Neural progenitor cell (in vitro differentiated cells): ENCODE measurements around the gene R3HCC1L. TPM values are rescaled to one million over a fixed set of nuclear protein-coding genes. Genes with fewer than 3 reads are reported as not detected.

Source experiments
- DNase-seq: peaks from one replicate; pipeline ENCODE4 v3.0.0-alpha.2; 2016; ENCODE audit warnings: low spot score
- H2AFZ ChIP-seq: fragments of 200-600 bp; sonication (generic); replicated peaks from 2 replicates; pipeline ENCODE4 v1.6.1; 2016; ENCODE audit warnings: antibody characterized with exemption
- H3F3A ChIP-seq: fragments of 200-600 bp; sonication (generic); 2 replicates; pipeline ENCODE4 v1.6.1; 2016; ENCODE audit warnings: antibody characterized with exemption, low read depth
- H3K27ac ChIP-seq: fragments of 200-600 bp; sonication (generic); 2 replicates; pipeline ENCODE4 v1.5.1; 2016; ENCODE audit warnings: mild to moderate bottlenecking
- H3K27me3 ChIP-seq: fragments of 200-600 bp; sonication (generic); 2 replicates; pipeline ENCODE4 v1.6.1; 2016; ENCODE audit warnings: mild to moderate bottlenecking, moderate library complexity
- H3K36me3 ChIP-seq: fragments of 200-600 bp; sonication (generic); 2 replicates; pipeline ENCODE4 v1.5.1; 2016
- H3K4me1 ChIP-seq: fragments of 200-600 bp; sonication (generic); 2 replicates; pipeline ENCODE4 v1.6.1; 2016; ENCODE audit warnings: mixed run types
- H3K4me2 ChIP-seq: fragments of 200-600 bp; sonication (generic); 2 replicates; pipeline ENCODE4 v1.6.1; 2016
- H3K4me3 ChIP-seq: fragments of 200-600 bp; sonication (generic); 2 replicates; pipeline ENCODE4 v1.5.1; 2016
- H3K79me2 ChIP-seq: fragments of 200-600 bp; sonication (generic); 2 replicates; pipeline ENCODE4 v1.6.1; 2016; ENCODE audit warnings: low read depth
- H3K9ac ChIP-seq: fragments of 200-600 bp; sonication (generic); 2 replicates; pipeline ENCODE4 v1.6.1; 2016
- H3K9me3 ChIP-seq: fragments of 200-600 bp; sonication (generic); 2 replicates; pipeline ENCODE4 v1.5.1; 2016; ENCODE audit warnings: low read depth
- H4K20me1 ChIP-seq: fragments of 200-600 bp; sonication (generic); 2 replicates; pipeline ENCODE4 v1.6.1; 2016; ENCODE audit warnings: low read depth
- H3K27ac Mint-ChIP-seq: 3 replicates; pipeline ENCODE4 v1.8.0; 2021; ENCODE audit warnings: mixed read lengths
- H3K27me3 Mint-ChIP-seq: 2 replicates; pipeline ENCODE4 v1.8.0; 2022; ENCODE audit warnings: low read depth, mild to moderate bottlenecking, inconsistent platforms, moderate library complexity, mixed read lengths; ENCODE audit not compliant: insufficient read depth
- H3K36me3 Mint-ChIP-seq: 3 replicates; pipeline ENCODE4 v1.8.0; 2021; ENCODE audit warnings: mixed read lengths
- H3K4me1 Mint-ChIP-seq: 3 replicates; pipeline ENCODE4 v1.8.0; 2021; ENCODE audit warnings: mixed read lengths
- H3K4me3 Mint-ChIP-seq: 3 replicates; pipeline ENCODE4 v1.8.0; 2021; ENCODE audit warnings: mild to moderate bottlenecking, moderate library complexity, mixed read lengths
- H3K9me3 Mint-ChIP-seq: 3 replicates; pipeline ENCODE4 v1.8.0; 2020; ENCODE audit warnings: mixed read lengths
- EZH2 ChIP-seq: fragments of 200-600 bp; sonication (generic); IDR thresholded peaks from 2 replicates; pipeline ENCODE4 v1.6.1; 2017; ENCODE audit warnings: antibody characterized with exemption, mild to moderate bottlenecking, moderate library complexity
- EZH2phosphoT487 ChIP-seq: fragments of 200-600 bp; sonication (generic); IDR thresholded peaks from 2 replicates; pipeline ENCODE4 v1.6.1; 2017; ENCODE audit warnings: antibody characterized with exemption
- total RNA-seq: library from RNA; depleted of rRNA; stranded (reverse); fragments of >200 nt; gene quantifications from 2 replicates; pipeline ENCODE4 v1.2.3, GENCODE V29; 2015; ENCODE audit warnings: low replicate concordance
- TF ChIP-seq, protein P1 (sequence below): fragments of 200-600 bp; sonication (generic); IDR thresholded peaks from 2 replicates; pipeline ENCODE4 v1.5.1; 2017; ENCODE audit warnings: antibody characterized with exemption, mild to moderate bottlenecking

Gene R3HCC1L
- total RNA-seq, 1 donor from 2014 or later = 26.8 TPM

DNA sequence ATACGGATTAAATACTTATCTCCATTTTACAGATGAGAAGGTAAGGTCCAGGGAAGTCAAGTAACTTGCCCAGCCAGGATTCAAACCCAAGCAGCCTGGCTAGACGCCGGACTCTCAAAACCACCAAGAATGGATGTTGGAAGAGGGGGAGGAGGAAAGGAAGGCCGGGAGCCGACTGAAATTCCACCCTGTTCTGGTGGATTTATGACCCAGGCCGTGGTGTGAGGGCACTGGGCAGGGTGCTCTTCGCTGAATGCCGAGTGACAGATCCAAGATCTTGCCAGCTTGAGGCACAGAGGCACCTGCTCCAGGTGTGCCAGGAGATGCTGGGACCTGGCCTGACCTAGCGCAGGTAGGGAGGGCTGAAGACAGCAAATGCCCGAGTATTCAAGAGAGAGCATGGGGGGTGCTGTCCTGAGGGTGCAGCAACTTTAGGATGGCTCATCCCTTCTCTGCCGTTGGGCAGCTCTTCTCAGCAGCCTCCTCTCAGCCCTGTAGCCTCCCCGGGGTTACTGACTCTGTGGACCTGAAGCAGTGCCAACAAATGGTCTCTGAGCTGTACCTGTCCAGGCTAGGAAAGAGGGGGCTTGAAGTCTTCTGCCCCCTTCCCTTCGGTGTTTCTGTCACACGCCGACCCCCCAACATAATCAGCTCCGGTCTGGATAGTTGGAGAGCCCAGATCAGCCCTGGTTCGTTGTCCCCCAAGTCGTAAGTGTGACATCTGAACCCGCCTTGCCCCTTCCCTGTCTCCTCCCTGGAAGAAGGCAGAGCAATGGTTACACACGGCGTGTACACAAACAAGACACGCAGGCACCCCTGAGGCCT, 132.8 kb downstream of the R3HCC1L start:
- H3K4me1 Mint-ChIP-seq = peaks cover 31% of the 10 kb centered on the region
- Histone ChIP-seq H2AFZ (peak overlapping the region; percentile 85), H3K27me3 (peaks cover 16% of the 10 kb centered on the region), H4K20me1 (no peaks in the 10 kb centered on the region), H3K27ac (no peak overlapping the region), H3K79me2 (no peaks in the 10 kb centered on the region), H3K9me3 (no peaks in the 10 kb centered on the region), H3K4me1 (peaks cover 17% of the 10 kb centered on the region), H3K36me3 (no peaks in the 10 kb centered on the region), H3K4me2 (peak overlapping the region; percentile 70), H3K4me3 (peak overlapping the region; percentile 42), H3K9ac (no peak overlapping the region), H3F3A (peaks cover 10% of the 10 kb centered on the region)
- H3K36me3 Mint-ChIP-seq = no peaks in the 10 kb centered on the region
- H3K27ac Mint-ChIP-seq = no peak overlapping the region
- TF ChIP-seq, protein P1, sequence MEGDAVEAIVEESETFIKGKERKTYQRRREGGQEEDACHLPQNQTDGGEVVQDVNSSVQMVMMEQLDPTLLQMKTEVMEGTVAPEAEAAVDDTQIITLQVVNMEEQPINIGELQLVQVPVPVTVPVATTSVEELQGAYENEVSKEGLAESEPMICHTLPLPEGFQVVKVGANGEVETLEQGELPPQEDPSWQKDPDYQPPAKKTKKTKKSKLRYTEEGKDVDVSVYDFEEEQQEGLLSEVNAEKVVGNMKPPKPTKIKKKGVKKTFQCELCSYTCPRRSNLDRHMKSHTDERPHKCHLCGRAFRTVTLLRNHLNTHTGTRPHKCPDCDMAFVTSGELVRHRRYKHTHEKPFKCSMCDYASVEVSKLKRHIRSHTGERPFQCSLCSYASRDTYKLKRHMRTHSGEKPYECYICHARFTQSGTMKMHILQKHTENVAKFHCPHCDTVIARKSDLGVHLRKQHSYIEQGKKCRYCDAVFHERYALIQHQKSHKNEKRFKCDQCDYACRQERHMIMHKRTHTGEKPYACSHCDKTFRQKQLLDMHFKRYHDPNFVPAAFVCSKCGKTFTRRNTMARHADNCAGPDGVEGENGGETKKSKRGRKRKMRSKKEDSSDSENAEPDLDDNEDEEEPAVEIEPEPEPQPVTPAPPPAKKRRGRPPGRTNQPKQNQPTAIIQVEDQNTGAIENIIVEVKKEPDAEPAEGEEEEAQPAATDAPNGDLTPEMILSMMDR = no peak
- TF ChIP-seq EZH2phosphoT487 = no peak
- TF ChIP-seq EZH2 = no peak
- no peak for DNase-seq
- peaks cover 7% of the 10 kb centered on the region for H3K27me3 Mint-ChIP-seq
- no peaks in the 10 kb centered on the region for H3K9me3 Mint-ChIP-seq
- peak overlapping the region; percentile 82 for H3K4me3 Mint-ChIP-seq

DNA sequence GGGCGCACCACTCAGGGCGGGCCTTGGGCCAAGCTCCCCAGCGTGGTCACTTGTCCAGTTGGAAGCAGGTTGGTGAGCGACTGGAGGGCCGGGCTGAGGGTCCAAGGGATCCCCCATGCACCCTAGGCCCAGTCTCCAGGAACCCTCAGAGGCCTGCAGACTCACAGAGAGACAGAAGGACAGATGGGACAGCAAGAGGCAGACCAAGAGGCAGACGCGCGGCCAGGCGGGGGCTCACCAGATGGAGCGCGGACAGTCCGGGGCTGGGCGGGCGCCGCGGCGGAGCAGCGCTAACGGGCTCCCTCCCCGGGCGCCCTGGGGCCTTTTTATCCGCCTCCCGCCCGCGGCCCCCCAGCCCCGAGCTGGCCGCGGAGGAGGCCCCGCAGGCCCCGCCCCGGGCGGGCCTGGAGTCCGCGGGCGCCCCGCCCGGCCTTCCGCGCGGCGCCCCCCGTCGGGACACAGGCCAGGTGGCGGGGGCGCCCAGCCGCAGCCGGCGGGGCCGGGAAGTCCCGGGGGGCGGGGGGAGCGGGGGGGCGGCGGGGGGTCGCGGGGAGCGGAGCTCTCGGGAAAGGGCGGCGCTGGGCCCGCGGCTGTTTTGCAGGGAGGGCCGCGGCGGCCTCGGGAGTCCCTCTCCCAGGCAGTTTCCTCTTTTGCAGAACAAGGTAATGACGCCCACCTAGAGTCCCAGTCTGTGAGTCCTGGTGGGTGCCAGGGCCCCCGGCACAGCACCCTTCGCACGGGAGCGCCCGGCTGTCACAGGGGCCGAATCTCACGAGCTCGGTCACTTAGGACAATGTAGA, 133.6 kb downstream of the R3HCC1L start, which contains the start of gene LOXL4:
Gene LOXL4, minus strand, starts transcription at position 301 of the 800 bp plus-strand sequence. CDS start 5,175 bp downstream, outside the sequence.
- Mint-ChIP-seq H3K4me3 (peak within 1 kb of the TSS; percentile 82), H3K9me3 (no peaks in the 10 kb centered on the region), H3K36me3 (no peaks in the 10 kb centered on the region), H3K27me3 (peaks cover 7% of the 10 kb centered on the region), H3K4me1 (peaks cover 31% of the 10 kb centered on the region), H3K27ac (no peak within 1 kb of the TSS)
- TF ChIP-seq, protein P1 = no peak
- TF ChIP-seq EZH2 (no peak), EZH2phosphoT487 (no peak)
- H3K4me2 ChIP-seq = peak within 1 kb of the TSS; percentile 98
- no peak within 1 kb of the TSS for H3K27ac ChIP-seq
- peak within 1 kb of the TSS; percentile 61 for H3K4me3 ChIP-seq
- peak; percentile 60 for DNase-seq
- no peaks in the 10 kb centered on the region for H3K9me3 ChIP-seq
- peaks cover 10% of the 10 kb centered on the region for H3F3A ChIP-seq
- H3K27me3 ChIP-seq = peaks cover 16% of the 10 kb centered on the region
- no peak within 1 kb of the TSS for H3K9ac ChIP-seq
- H3K4me1 ChIP-seq = peaks cover 17% of the 10 kb centered on the region
- no peaks in the 10 kb centered on the region for H3K79me2 ChIP-seq
- H3K36me3 ChIP-seq = no peaks in the 10 kb centered on the region
- peak within 1 kb of the TSS; percentile 94 for H2AFZ ChIP-seq
- no peaks in the 10 kb centered on the region for H4K20me1 ChIP-seq

DNA sequence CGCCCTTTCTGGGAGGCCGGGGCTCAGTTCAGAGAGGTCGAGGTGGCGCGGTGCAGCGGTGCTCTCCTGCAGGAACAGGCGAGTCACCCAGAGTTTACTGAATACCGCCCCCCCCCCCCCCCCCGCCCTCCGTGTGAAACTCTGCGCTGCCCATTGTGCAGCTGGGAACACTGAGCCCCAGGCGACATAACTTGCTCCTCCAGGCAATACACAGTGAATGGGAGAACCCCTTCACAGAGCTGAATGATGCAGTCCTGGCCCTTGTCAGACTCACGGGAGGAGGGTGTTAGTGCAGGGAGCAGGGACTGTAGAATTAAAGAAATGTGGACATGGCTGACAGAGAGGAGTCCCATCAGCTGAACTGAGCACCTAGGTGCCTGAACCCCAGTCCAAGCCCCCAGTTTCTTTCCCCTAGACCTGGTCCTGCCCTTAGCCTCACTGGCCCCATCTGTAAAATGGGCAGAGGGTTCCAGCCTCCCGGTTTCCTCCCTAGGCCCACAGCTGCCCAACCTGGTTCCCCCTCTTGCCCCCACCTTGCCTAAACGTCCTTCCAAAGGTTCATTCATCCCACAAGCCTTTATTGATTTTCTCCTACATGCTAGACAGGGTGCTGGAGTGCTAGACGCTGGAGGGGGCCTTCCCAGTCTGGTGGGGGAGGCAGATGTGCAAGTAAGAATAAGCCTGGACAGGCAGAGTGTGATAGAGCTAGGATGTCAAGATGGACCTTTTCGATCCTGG, 134.4 kb downstream of the R3HCC1L start:
- H3K27me3 Mint-ChIP-seq = peaks cover 9% of the 10 kb centered on the region

More for the DNA sequence above, 134.4 kb downstream of the R3HCC1L start:
- H3K36me3 Mint-ChIP-seq = no peaks in the 10 kb centered on the region
- H3K27ac ChIP-seq = no peak overlapping the region
- peaks cover 17% of the 10 kb centered on the region for H3K4me1 ChIP-seq
- peak overlapping the region; percentile 98 for H3K4me2 ChIP-seq
- peak overlapping the region; percentile 79 for H3K4me3 Mint-ChIP-seq
- peaks cover 10% of the 10 kb centered on the region for H3F3A ChIP-seq
- TF ChIP-seq, protein P1 = no peak
- TF ChIP-seq EZH2 (no peak), EZH2phosphoT487 (no peak)
- H2AFZ ChIP-seq = peak overlapping the region; percentile 94
- no peaks in the 10 kb centered on the region for H3K36me3 ChIP-seq
- no peak overlapping the region for H3K27ac Mint-ChIP-seq
- no peak overlapping the region for H3K9ac ChIP-seq
- H3K27me3 ChIP-seq = peaks cover 16% of the 10 kb centered on the region
- H3K79me2 ChIP-seq = no peaks in the 10 kb centered on the region
- peak; percentile 47 for DNase-seq
- no peaks in the 10 kb centered on the region for H3K9me3 Mint-ChIP-seq
- no peaks in the 10 kb centered on the region for H4K20me1 ChIP-seq
- no peaks in the 10 kb centered on the region for H3K9me3 ChIP-seq
- H3K4me3 ChIP-seq = peak overlapping the region; percentile 61
- H3K4me1 Mint-ChIP-seq = peaks cover 31% of the 10 kb centered on the region
